ENCODE results near the gene CSTA.

- TF ChIP-seq POLR2AphosphoS5 (IDR thresholded peaks at IDR 0.05) = no peak
- no peak for TF ChIP-seq CTCF (IDR thresholded peaks at IDR 0.05)
These were observed 11.8 kb upstream of the CSTA start for GRCh38 chr3:122313281-122313680.
